GM15510 (cell line): ENCODE data around the gene ARPC1A.

Experiments used
- POLR2A ChIP-seq: IDR thresholded peaks from 3 replicates; pipeline ENCODE4 v1.6.1; 2011; ENCODE audit warnings: borderline replicate concordance; ENCODE audit not compliant: insufficient read length; ENCODE audit errors: extremely low read depth

ARPC1A gene

GRCh38 chr7:99311702-99312101 lies 14.0 kb upstream of the ARPC1A start:
- TF ChIP-seq POLR2A: no peak

- no peak for TF ChIP-seq POLR2A
Measured at GRCh38 chr7:99312316-99313203, 13.1 kb upstream of the ARPC1A start.

GRCh38 chr7:99313204-99313573 lies 12.5 kb upstream of the ARPC1A start:
- no peak for TF ChIP-seq POLR2A

- no peak for TF ChIP-seq POLR2A
Measured at GRCh38 chr7:99314504-99314903, 11.2 kb upstream of the ARPC1A start.

GRCh38 chr7:99320371-99320770 lies 5.3 kb upstream of the ARPC1A start:
- no peak for TF ChIP-seq POLR2A

- TF ChIP-seq POLR2A: no peak
Measured at GRCh38 chr7:99324559-99324958, 1.1 kb upstream of the ARPC1A start.

GRCh38 chr7:99325001-99325493 lies 651 bp upstream of the ARPC1A start:
- no peak for TF ChIP-seq POLR2A

GRCh38 chr7:99326408-99326782 lies 697 bp downstream of the ARPC1A start:
- TF ChIP-seq POLR2A: no peak

- no peak for TF ChIP-seq POLR2A
Measured at GRCh38 chr7:99331002-99331401, 5.3 kb downstream of the ARPC1A start.

- no peak for TF ChIP-seq POLR2A
Measured at GRCh38 chr7:99339595-99339994, 13.9 kb downstream of the ARPC1A start.

GRCh38 chr7:99340659-99341058 lies 15.0 kb downstream of the ARPC1A start:
- TF ChIP-seq POLR2A: no peak

GRCh38 chr7:99344061-99344647 lies 18.5 kb downstream of the ARPC1A start:
- no peak for TF ChIP-seq POLR2A

- no peak for TF ChIP-seq POLR2A
Measured at GRCh38 chr7:99352247-99352646, 26.5 kb downstream of the ARPC1A start.

- TF ChIP-seq POLR2A: no peak
Measured at GRCh38 chr7:99355098-99355497, 29.4 kb downstream of the ARPC1A start.

GRCh38 chr7:99357701-99358490 lies 32.2 kb downstream of the ARPC1A start:
- TF ChIP-seq POLR2A: no peak

GRCh38 chr7:99359465-99360154 lies 33.9 kb downstream of the ARPC1A start:
- no peak for TF ChIP-seq POLR2A

GRCh38 chr7:99362801-99363200 lies 37.1 kb downstream of the ARPC1A start:
- no peak for TF ChIP-seq POLR2A
